Neuronal stem cell (in vitro differentiated cells): ENCODE data around the gene PDE7B.

Experiments used
- DNase-seq: peaks from one replicate; pipeline ENCODE4 v3.0.0-alpha.2; 2013; ENCODE audit warnings: low spot score
- H2AFZ ChIP-seq: one replicate; pipeline ENCODE4 v1.6.1; 2013; ENCODE audit warnings: mild to moderate bottlenecking, low read length, inconsistent platforms
- H2AK5ac ChIP-seq: 2 replicates; pipeline ENCODE4 v1.6.1; 2013; ENCODE audit warnings: low read depth, mild to moderate bottlenecking, inconsistent platforms, low read length, moderate library complexity, mixed read lengths
- H2BK120ac ChIP-seq: 2 replicates; pipeline ENCODE4 v1.6.1; 2013; ENCODE audit warnings: low read depth, mild to moderate bottlenecking, inconsistent platforms, low read length, moderate library complexity, mixed read lengths
- H2BK12ac ChIP-seq: one replicate; pipeline ENCODE4 v1.6.1; 2013; ENCODE audit warnings: low read length, inconsistent platforms
- H2BK15ac ChIP-seq: 2 replicates; pipeline ENCODE4 v1.6.1; 2013; ENCODE audit warnings: mild to moderate bottlenecking, low read length, inconsistent platforms, mixed read lengths
- H2BK5ac ChIP-seq: one replicate; pipeline ENCODE4 v1.6.1; 2013; ENCODE audit warnings: inconsistent platforms, mild to moderate bottlenecking, low read length, moderate library complexity
- H3K14ac ChIP-seq: one replicate; pipeline ENCODE4 v1.6.1; 2013; ENCODE audit warnings: low read length, inconsistent platforms
- H3K18ac ChIP-seq: 2 replicates; pipeline ENCODE4 v1.6.1; 2013; ENCODE audit warnings: low read length, inconsistent platforms
- H3K23ac ChIP-seq: 2 replicates; pipeline ENCODE4 v1.6.1; 2013; ENCODE audit warnings: low read depth, mild to moderate bottlenecking, mixed read lengths, low read length, inconsistent platforms; ENCODE audit not compliant: poor library complexity
- H3K27ac ChIP-seq: replicated peaks from 3 replicates; pipeline ENCODE4 v1.5.1; 2013; ENCODE audit warnings: low read length, inconsistent platforms
- H3K27me3 ChIP-seq, 3 experiments: 2 replicates each; pipeline ENCODE4 v1.6.1; 2013; ENCODE audit warnings: low read length in 3 of 3, mild to moderate bottlenecking in 2 of 3, inconsistent platforms in 1 of 3, low read depth in 1 of 3, mixed read lengths in 1 of 3, moderate library complexity in 1 of 3; ENCODE audit not compliant: control insufficient read depth in 3 of 3, insufficient read depth in 3 of 3
- H3K36me3 ChIP-seq, 2 donors: replicated peaks in 1 of 2; 2 replicates each; pipeline ENCODE4 v1.6.1; 2013; ENCODE audit warnings: low read length in 2 of 2; ENCODE audit not compliant: control insufficient read depth in 2 of 2, insufficient read depth in 2 of 2
- H3K4ac ChIP-seq: 2 replicates; pipeline ENCODE4 v1.6.1; 2013; ENCODE audit warnings: inconsistent platforms, mild to moderate bottlenecking, low read length, moderate library complexity
- H3K4me1 ChIP-seq, 2 donors: 1 replicate in 1 of 2; 2 replicates in 1 of 2; pipeline ENCODE4 v1.6.1; 2013; ENCODE audit warnings: low read length in 2 of 2, low read depth in 1 of 2; ENCODE audit not compliant: control insufficient read depth in 2 of 2, insufficient read depth in 1 of 2
- H3K4me2 ChIP-seq: one replicate; pipeline ENCODE4 v1.6.1; 2013; ENCODE audit warnings: mild to moderate bottlenecking, low read length, inconsistent platforms; ENCODE audit not compliant: insufficient read depth, poor library complexity, severe bottlenecking
- H3K4me3 ChIP-seq, 2 donors: 2 replicates each; pipeline ENCODE4 v1.5.1; 2013; ENCODE audit warnings: low read length in 2 of 2, mild to moderate bottlenecking in 2 of 2, inconsistent platforms in 1 of 2, moderate library complexity in 1 of 2
- H3K79me1 ChIP-seq: one replicate; pipeline ENCODE4 v1.6.1; 2013; ENCODE audit warnings: low read depth, mild to moderate bottlenecking, inconsistent platforms, low read length, moderate library complexity
- H3K9ac ChIP-seq: one replicate; pipeline ENCODE4 v1.6.1; 2013; ENCODE audit warnings: mild to moderate bottlenecking, low read depth, low read length, inconsistent platforms; ENCODE audit not compliant: poor library complexity
- H3K9me3 ChIP-seq, 2 donors: replicated peaks in 1 of 2; 2 replicates each; pipeline versions ENCODE3 to v1.6.1; 2013; ENCODE audit warnings: low read length in 2 of 2, mild to moderate bottlenecking in 2 of 2, inconsistent platforms in 1 of 2, low read depth in 1 of 2, mixed read lengths in 1 of 2, moderate library complexity in 1 of 2; ENCODE audit not compliant: control insufficient read depth in 2 of 2, insufficient read depth in 1 of 2
- H4K8ac ChIP-seq: one replicate; pipeline ENCODE4 v1.6.1; 2013; ENCODE audit warnings: low read depth, mild to moderate bottlenecking, inconsistent platforms, low read length, moderate library complexity
- H4K91ac ChIP-seq: one replicate; pipeline ENCODE4 v1.6.1; 2013; ENCODE audit warnings: low read length, low read depth, mild to moderate bottlenecking, inconsistent platforms; ENCODE audit not compliant: poor library complexity
- WGBS, 2 donors: extraction: QIAGEN DNeasy Blood & Tissue Kit; methylation state at CpG; one replicate each; pipeline ENCODE4 v1.1.7; 2013; ENCODE audit warnings: missing lambda C conversion rate in 2 of 2, mixed read lengths in 1 of 2; ENCODE audit not compliant: insufficient read length in 2 of 2, insufficient replicate concordance in 1 of 2; ENCODE audit errors: extremely low coverage in 2 of 2; 5-methylcytosine and 5-hydroxymethylcytosine counted together

The PDE7B gene

DNA sequence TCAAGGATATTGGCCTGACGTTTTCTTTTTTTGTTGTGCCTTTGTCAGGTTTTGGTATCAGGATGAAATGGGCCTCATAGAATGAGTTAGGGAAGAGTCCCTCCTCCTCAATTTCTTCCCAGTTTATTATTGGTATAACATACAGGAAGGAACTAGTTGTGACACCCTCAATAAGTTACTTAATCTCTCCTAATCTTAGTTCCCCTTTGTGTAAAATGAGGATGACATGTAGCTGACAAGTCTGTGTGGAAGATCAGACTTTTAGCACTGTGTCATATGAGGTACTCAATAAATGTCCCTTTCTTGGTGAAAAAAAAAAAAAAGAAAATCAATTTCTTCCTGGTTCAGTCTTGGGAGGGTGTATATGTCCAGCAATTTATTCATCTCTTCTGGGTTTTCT lies 155.8 kb downstream of the PDE7B start:
- no peak overlapping the region for H4K8ac ChIP-seq
- no peaks in the 10 kb centered on the region for H3K4me1 ChIP-seq
- no peak overlapping the region for H2AK5ac ChIP-seq
- no peak overlapping the region for H2BK120ac ChIP-seq
- H3K36me3 ChIP-seq: no peaks in the 10 kb centered on the region
- no peak overlapping the region for H2BK5ac ChIP-seq
- no peak overlapping the region for H4K91ac ChIP-seq
- no peak overlapping the region for H3K14ac ChIP-seq
- H3K4me3 ChIP-seq: no peak overlapping the region
- no peaks in the 10 kb centered on the region for H3K9me3 ChIP-seq
- H2BK12ac ChIP-seq: no peak overlapping the region
- no peaks in the 10 kb centered on the region for H3K27me3 ChIP-seq
- H3K4ac ChIP-seq: no peak overlapping the region
- no peak overlapping the region for H3K23ac ChIP-seq
- no peaks in the 10 kb centered on the region for H3K79me1 ChIP-seq
- H3K4me2 ChIP-seq: no peak overlapping the region
- no peak overlapping the region for H2BK15ac ChIP-seq
- no peak overlapping the region for H3K18ac ChIP-seq
- no peak overlapping the region for H3K27ac ChIP-seq
- H2AFZ ChIP-seq: no peak overlapping the region
- DNase-seq: no peak
- H3K9ac ChIP-seq: no peak overlapping the region
- WGBS, 2 donors: no CpG with 5 or more reads among the region's 1 CpG

DNA sequence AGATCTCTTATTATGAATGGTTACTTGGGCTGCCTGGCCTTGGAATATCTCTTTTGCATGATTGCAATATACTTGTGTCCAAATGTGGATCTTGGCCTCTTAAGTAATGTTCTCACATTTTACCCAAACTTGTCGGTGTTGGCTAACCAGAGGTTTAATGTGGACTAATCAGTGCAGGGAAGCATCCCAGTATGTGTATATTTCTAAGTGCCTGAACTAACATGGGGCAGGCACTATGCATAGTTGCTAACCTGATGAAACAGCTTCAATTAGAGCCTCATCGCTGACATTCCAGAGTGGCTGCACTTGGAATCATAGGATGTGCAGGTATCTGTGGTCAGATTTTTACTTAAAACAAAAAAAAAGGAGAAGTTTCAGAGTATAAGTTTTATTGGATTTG lies 160.0 kb downstream of the PDE7B start:
- Histone ChIP-seq H2BK120ac (no peak overlapping the region), H3K27ac (no peak overlapping the region)

DNA sequence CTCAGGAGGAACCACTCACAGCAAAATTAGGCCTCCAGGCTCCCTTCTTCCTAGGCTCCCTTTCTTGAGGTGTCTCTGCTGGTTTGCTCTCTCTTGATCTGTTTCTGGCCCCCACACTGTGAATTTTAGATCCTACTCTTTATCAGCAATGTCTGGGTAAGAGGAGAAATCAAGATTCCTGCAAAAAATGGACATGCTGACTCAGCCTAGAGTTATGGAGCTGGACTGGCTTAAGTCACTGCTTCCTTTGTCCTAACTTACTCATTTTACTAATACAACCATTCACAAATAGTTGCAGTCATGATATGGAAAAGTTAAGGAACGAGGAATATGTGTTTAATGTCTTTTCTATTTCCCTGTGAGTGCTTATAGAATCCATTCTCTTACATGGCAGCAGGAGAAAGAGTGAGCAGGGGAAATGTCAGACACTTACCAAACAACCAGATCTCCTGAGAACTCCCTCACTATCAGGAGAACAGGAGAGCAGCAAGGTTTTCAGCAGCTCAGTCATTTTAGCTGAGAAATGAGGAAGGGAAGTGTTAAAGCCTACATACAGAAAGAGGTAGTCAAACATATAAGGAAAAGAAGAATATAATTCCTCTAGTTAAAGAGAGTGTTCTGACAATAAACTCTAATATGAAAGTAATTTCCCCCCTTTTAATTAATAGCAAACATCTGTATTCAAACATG lies 160.8 kb downstream of the PDE7B start:
- H3K4me2 ChIP-seq: no peak overlapping the region
- no peak for DNase-seq
- H3K14ac ChIP-seq: no peak overlapping the region
- H3K4me3 ChIP-seq: no peak overlapping the region
- H2AFZ ChIP-seq: peak overlapping the region; percentile 48
- no peak overlapping the region for H3K18ac ChIP-seq
- H3K79me1 ChIP-seq: no peaks in the 10 kb centered on the region
- WGBS, 2 donors: no CpG with 5 or more reads among the region's 1 CpG
- H3K9me3 ChIP-seq: no peaks in the 10 kb centered on the region
- H4K8ac ChIP-seq: no peak overlapping the region
- H2AK5ac ChIP-seq: no peak overlapping the region
- H3K23ac ChIP-seq: no peak overlapping the region
- H3K9ac ChIP-seq: no peak overlapping the region
- H3K36me3 ChIP-seq: no peaks in the 10 kb centered on the region
- H2BK5ac ChIP-seq: no peak overlapping the region
- no peak overlapping the region for H2BK120ac ChIP-seq
- no peak overlapping the region for H3K4ac ChIP-seq
- no peak overlapping the region for H3K27ac ChIP-seq
- H2BK12ac ChIP-seq: no peak overlapping the region
- H2BK15ac ChIP-seq: no peak overlapping the region
- no peak overlapping the region for H4K91ac ChIP-seq
- H3K27me3 ChIP-seq: no peaks in the 10 kb centered on the region
- H3K4me1 ChIP-seq: peaks cover 2 to 5% of the 10 kb centered on the region in 2 donors

More for the DNA sequence above, 160.0 kb downstream of the PDE7B start:
- no peak overlapping the region for H2AK5ac ChIP-seq
- no peak overlapping the region for H3K4ac ChIP-seq
- no peak overlapping the region for H2AFZ ChIP-seq
- H3K27me3 ChIP-seq: no peaks in the 10 kb centered on the region
- DNase-seq: no peak
- H2BK15ac ChIP-seq: no peak overlapping the region
- WGBS, 2 donors: no CpG with 5 or more reads among the region's 2 CpGs
- no peak overlapping the region for H3K4me2 ChIP-seq
- no peak overlapping the region for H3K18ac ChIP-seq
- H3K9ac ChIP-seq: no peak overlapping the region
- no peaks in the 10 kb centered on the region for H3K9me3 ChIP-seq
- no peak overlapping the region for H2BK5ac ChIP-seq
- H3K36me3 ChIP-seq: no peaks in the 10 kb centered on the region
- H3K23ac ChIP-seq: no peak overlapping the region
- peaks cover 2 to 5% of the 10 kb centered on the region in 2 donors for H3K4me1 ChIP-seq
- no peak overlapping the region for H3K4me3 ChIP-seq
- no peak overlapping the region for H2BK12ac ChIP-seq
- H4K8ac ChIP-seq: no peak overlapping the region
- no peak overlapping the region for H4K91ac ChIP-seq
- H3K79me1 ChIP-seq: no peaks in the 10 kb centered on the region
- no peak overlapping the region for H3K14ac ChIP-seq

DNA sequence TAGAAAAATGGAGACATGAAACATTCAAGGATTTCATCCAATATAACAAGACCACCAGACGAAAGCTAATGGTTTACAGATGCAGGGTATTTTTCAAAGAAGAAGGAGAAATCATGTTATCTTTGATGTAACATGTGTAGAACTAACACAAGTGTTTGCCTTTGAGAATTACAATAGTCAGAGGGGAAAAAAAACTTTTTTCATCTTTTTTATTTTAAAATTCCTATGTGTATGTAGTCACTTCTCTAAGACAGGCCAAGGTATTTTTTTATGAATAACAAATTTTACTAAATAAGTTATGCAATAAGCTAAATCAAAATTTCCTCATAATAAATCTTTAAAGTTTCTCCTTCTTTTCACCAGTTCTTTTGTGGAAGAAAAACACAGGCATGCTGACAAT lies 161.4 kb downstream of the PDE7B start:
- Histone ChIP-seq H3K18ac (no peak overlapping the region), H2BK12ac (no peak overlapping the region), H3K4me1 (peaks cover 2 to 5% of the 10 kb centered on the region in 2 donors), H2BK5ac (no peak overlapping the region), H4K91ac (no peak overlapping the region), H3K27ac (no peak overlapping the region), H3K4me2 (no peak overlapping the region), H3K9ac (no peak overlapping the region), H3K9me3 (no peaks in the 10 kb centered on the region), H3K14ac (no peak overlapping the region), H2BK120ac (no peak overlapping the region), H2AFZ (no peak overlapping the region), H2AK5ac (no peak overlapping the region), H3K4me3 (no peak overlapping the region), H3K4ac (no peak overlapping the region), H3K36me3 (no peaks in the 10 kb centered on the region), H4K8ac (no peak overlapping the region), H3K23ac (no peak overlapping the region), H3K27me3 (no peaks in the 10 kb centered on the region), H3K79me1 (no peaks in the 10 kb centered on the region), H2BK15ac (no peak overlapping the region)
- WGBS, 2 donors: no CpG with 5 or more reads among the region's 1 CpG
- DNase-seq: no peak
